H1 (cell line): ENCODE measurements around the gene SSTR5. TPM values are rescaled to one million over a fixed set of nuclear protein-coding genes. Genes with fewer than 3 reads are reported as not detected.

ENCODE experiments used
- CTCF ChIA-PET: fragments of 300-600 bp; sonication (Branson Sonifier 250); formaldehyde crosslinking; loops from one replicate; lab custom pipeline; 2021; ENCODE audit not compliant: partially characterized antibody; lab: Charles Lee
- POLR2A ChIA-PET: fragments of 300-600 bp; sonication (Branson Sonifier 250); formaldehyde crosslinking; loops from one replicate; lab custom pipeline; 2021; ENCODE audit warnings: inconsistent platforms; ENCODE audit not compliant: partially characterized antibody; lab: Charles Lee
- DNase-seq, 2 experiments: peaks; one replicate each; pipeline versions ENCODE4 v3.0.0 to v3.0.0-alpha.2; 2010 to 2022; ENCODE audit warnings: low spot score in 2 of 2, low read depth in 1 of 2, mixed read lengths in 1 of 2
- FAIRE-seq: peaks from 2 replicates; lab custom pipeline; 2011; peaks lifted over from hg19 to GRCh38; lab: Jason Lieb, UNC
- H2AFZ ChIP-seq: 2 replicates; pipeline ENCODE4 v1.8.1; 2012; ENCODE audit warnings: low read length, inconsistent platforms
- H2AK5ac ChIP-seq: 2 replicates; pipeline ENCODE4 v1.6.1; 2013; ENCODE audit warnings: low read depth, low read length
- H2BK120ac ChIP-seq: replicated peaks from 2 replicates; pipeline ENCODE3; 2013; ENCODE audit warnings: low read depth, low read length, inconsistent platforms
- H2BK12ac ChIP-seq: 2 replicates; pipeline ENCODE4 v1.6.1; 2013; ENCODE audit warnings: low read depth, low read length
- H2BK15ac ChIP-seq: 2 replicates; pipeline ENCODE4 v1.6.1; 2013; ENCODE audit warnings: low read length
- H2BK20ac ChIP-seq: 2 replicates; pipeline ENCODE4 v1.6.1; 2013; ENCODE audit warnings: low read length
- H2BK5ac ChIP-seq: 2 replicates; pipeline ENCODE4 v1.6.1; 2013; ENCODE audit warnings: low read depth, low read length
- H3K14ac ChIP-seq: 2 replicates; pipeline ENCODE4 v1.6.1; 2013; ENCODE audit warnings: inconsistent platforms; ENCODE audit not compliant: insufficient read length
- H3K18ac ChIP-seq: 2 replicates; pipeline ENCODE4 v1.6.1; 2013; ENCODE audit warnings: low read length; ENCODE audit errors: extremely low read depth
- H3K23ac ChIP-seq: 2 replicates; pipeline ENCODE4 v1.6.1; 2013; ENCODE audit warnings: inconsistent platforms; ENCODE audit not compliant: insufficient read length
- H3K23me2 ChIP-seq: 2 replicates; pipeline ENCODE4 v1.6.1; 2013; ENCODE audit warnings: low read depth, low read length
- H3K27ac ChIP-seq: 2 replicates; pipeline ENCODE4 v1.6.1; 2011; ENCODE audit warnings: low read depth, low read length, inconsistent platforms
- H3K27me3 ChIP-seq, 4 experiments: replicated peaks in 1 of 4; 1 replicate in 1 of 4; 2 replicates in 3 of 4; pipeline versions ENCODE4 v1.6.1 to v1.8.1; 2011 to 2013; ENCODE audit warnings: low read length in 3 of 4, mild to moderate bottlenecking in 3 of 4, inconsistent platforms in 2 of 4, mixed read lengths in 2 of 4, moderate library complexity in 1 of 4; ENCODE audit not compliant: control insufficient read depth in 3 of 4, insufficient read depth in 3 of 4; ENCODE audit errors: extremely low read depth in 1 of 4
- H3K36me3 ChIP-seq, 4 experiments: 2 replicates each; pipeline versions ENCODE4 v1.6.1 to v1.8.1; 2011 to 2013; ENCODE audit warnings: mild to moderate bottlenecking in 4 of 4, low read length in 3 of 4, moderate library complexity in 2 of 4, control low read depth in 1 of 4, inconsistent platforms in 1 of 4; ENCODE audit not compliant: insufficient read depth in 4 of 4, control insufficient read depth in 2 of 4
- H3K4ac ChIP-seq: replicated peaks from 2 replicates; pipeline ENCODE3; 2013; ENCODE audit warnings: low read length, low read depth, mixed read lengths, inconsistent platforms; ENCODE audit not compliant: insufficient read length
- H3K4me1 ChIP-seq, 4 experiments: replicated peaks in 1 of 4; 1 replicate in 1 of 4; 2 replicates in 3 of 4; pipeline versions ENCODE4 v1.6.1 to v1.8.1; 2011 to 2013; ENCODE audit warnings: low read length in 3 of 4, inconsistent platforms in 2 of 4, mixed read lengths in 1 of 4; ENCODE audit not compliant: insufficient read depth in 4 of 4, control insufficient read depth in 3 of 4
- H3K4me2 ChIP-seq, 2 experiments: 2 replicates each; pipeline versions ENCODE4 v1.6.1 to v1.8.1; 2011 to 2013; ENCODE audit warnings: low read depth in 2 of 2, low read length in 2 of 2, control low read depth in 1 of 2, inconsistent platforms in 1 of 2, mild to moderate bottlenecking in 1 of 2; ENCODE audit not compliant: insufficient read depth in 1 of 2
- H3K4me3 ChIP-seq, 4 experiments: fragments of 200-600, 300-600 bp in 1 of 4; sonication (generic), shearing (Covaris generic), sonication (Bioruptor Twin) in 1 of 4; 2 replicates each; pipeline versions ENCODE4 v1.5.1 to v1.8.1; 2011 to 2016; ENCODE audit warnings: low read length in 4 of 4, low read depth in 3 of 4, control low read depth in 2 of 4, inconsistent platforms in 2 of 4, mild to moderate bottlenecking in 2 of 4, mixed read lengths in 1 of 4, moderate library complexity in 1 of 4; ENCODE audit not compliant: insufficient read depth in 2 of 4; ENCODE audit errors: extremely low read depth in 1 of 4
- H3K56ac ChIP-seq: replicated peaks from 2 replicates; pipeline ENCODE3; 2013; ENCODE audit warnings: low read depth, mild to moderate bottlenecking, mixed read lengths, low read length, inconsistent platforms; ENCODE audit not compliant: insufficient read length
- H3K79me1 ChIP-seq: 2 replicates; pipeline ENCODE4 v1.6.1; 2013; ENCODE audit warnings: low read depth, low read length, control low read depth
- H3K79me2 ChIP-seq, 2 experiments: 2 replicates each; pipeline versions ENCODE4 v1.6.1 to v1.8.1; 2012 to 2013; ENCODE audit warnings: low read length in 2 of 2, mild to moderate bottlenecking in 2 of 2, inconsistent platforms in 1 of 2; ENCODE audit not compliant: insufficient read depth in 2 of 2, control insufficient read depth in 1 of 2
- H3K9ac ChIP-seq, 4 experiments: replicated peaks in 1 of 4; 1 replicate in 1 of 4; 2 replicates in 3 of 4; pipeline versions ENCODE4 v1.6.1 to v1.8.1; 2011 to 2013; ENCODE audit warnings: low read depth in 3 of 4, low read length in 3 of 4, control low read depth in 2 of 4, mild to moderate bottlenecking in 2 of 4, moderate library complexity in 2 of 4, inconsistent platforms in 1 of 4; ENCODE audit errors: extremely low read depth in 1 of 4
- H3K9me3 ChIP-seq, 2 experiments: 2 replicates each; pipeline versions ENCODE4 v1.6.1 to v1.8.1; 2012 to 2013; ENCODE audit warnings: mild to moderate bottlenecking in 2 of 2, moderate library complexity in 2 of 2, control low read depth in 1 of 2, inconsistent platforms in 1 of 2, low read depth in 1 of 2, low read length in 1 of 2, mixed read lengths in 1 of 2; ENCODE audit not compliant: insufficient read depth in 2 of 2
- H4K20me1 ChIP-seq, 2 experiments: replicated peaks in 1 of 2; 2 replicates each; pipeline versions ENCODE3 to v1.8.1; 2011 to 2013; ENCODE audit warnings: inconsistent platforms in 2 of 2, low read length in 2 of 2, mild to moderate bottlenecking in 1 of 2; ENCODE audit not compliant: insufficient read depth in 2 of 2, control insufficient read depth in 1 of 2
- H4K5ac ChIP-seq: 2 replicates; pipeline ENCODE4 v1.6.1; 2013; ENCODE audit warnings: low read length, low read depth, mixed read lengths, inconsistent platforms; ENCODE audit not compliant: insufficient read length
- H4K8ac ChIP-seq: 2 replicates; pipeline ENCODE4 v1.8.0; 2013; ENCODE audit warnings: mild to moderate bottlenecking, moderate library complexity, low read length, inconsistent platforms; ENCODE audit not compliant: insufficient read depth; ENCODE audit errors: extremely low read depth
- H4K91ac ChIP-seq: replicated peaks from 2 replicates; pipeline ENCODE3; 2013; ENCODE audit warnings: low read length, mixed read lengths, inconsistent platforms; ENCODE audit not compliant: insufficient read length
- BACH1 ChIP-seq: IDR thresholded peaks from 2 replicates; pipeline ENCODE4 v1.6.1; 2012; ENCODE audit warnings: low read length, improper control_type of control experiment
- CREB1 ChIP-seq: IDR thresholded peaks from 2 replicates; pipeline ENCODE4 v1.6.1; 2012; ENCODE audit warnings: inconsistent platforms
- EZH2 ChIP-seq: fragments of 200-600 bp; sonication (generic); IDR thresholded peaks from 2 replicates; pipeline ENCODE4 v1.7.1; 2012; ENCODE audit warnings: low read depth, mild to moderate bottlenecking, moderate library complexity, low read length, inconsistent platforms; ENCODE audit not compliant: severe bottlenecking
- HDAC2 ChIP-seq, 2 experiments: fragments of 300-600 bp in 1 of 2; sonication (generic) in 1 of 2; IDR thresholded peaks; 2 replicates each; pipeline ENCODE4 v1.6.1; 2011 to 2012; ENCODE audit warnings: low read depth in 2 of 2, low read length in 2 of 2, mild to moderate bottlenecking in 2 of 2, moderate library complexity in 2 of 2, borderline replicate concordance in 1 of 2, inconsistent platforms in 1 of 2
- MAFK ChIP-seq: IDR thresholded peaks from 2 replicates; pipeline ENCODE4 v1.6.1; 2012; ENCODE audit warnings: low read depth, mild to moderate bottlenecking, improper control_type of control experiment, low read length
- NRF1 ChIP-seq: IDR thresholded peaks from 2 replicates; pipeline ENCODE4 v1.6.1; 2011; ENCODE audit warnings: mild to moderate bottlenecking, low read depth, low read length, improper control_type of control experiment
- SAP30 ChIP-seq: fragments of 300-600 bp; sonication (generic); IDR thresholded peaks from 2 replicates; pipeline ENCODE4 v1.7.1; 2012; ENCODE audit warnings: low read length, moderate library complexity, mild to moderate bottlenecking, inconsistent platforms; ENCODE audit not compliant: insufficient read depth, insufficient replicate concordance
- SIN3A ChIP-seq, 2 experiments: IDR thresholded peaks in 1 of 2; conservative IDR thresholded peaks in 1 of 2; 2 replicates each; pipeline ENCODE4 v1.6.1; 2011 to 2012; ENCODE audit warnings: low read length in 2 of 2, improper control_type of control experiment in 1 of 2, low read depth in 1 of 2, mild to moderate bottlenecking in 1 of 2
- SIX5 ChIP-seq: IDR thresholded peaks from 2 replicates; pipeline ENCODE4 v1.6.1; 2011; ENCODE audit warnings: mild to moderate bottlenecking, low read depth, low read length
- SP4 ChIP-seq: IDR thresholded peaks from 2 replicates; pipeline ENCODE4 v1.6.1; 2012; ENCODE audit warnings: low read length, inconsistent platforms
- TAF1 ChIP-seq: IDR thresholded peaks from 2 replicates; pipeline ENCODE4 v1.6.1; 2011; ENCODE audit warnings: mild to moderate bottlenecking, low read depth, low read length
- TBP ChIP-seq: IDR thresholded peaks from 2 replicates; pipeline ENCODE4 v1.6.1; 2011; ENCODE audit warnings: low read depth, low read length, improper control_type of control experiment
- TEAD4 ChIP-seq: IDR thresholded peaks from 2 replicates; pipeline ENCODE4 v1.6.1; 2012; ENCODE audit warnings: low read depth, low read length, inconsistent platforms, mixed read lengths
- WGBS, 2 experiments: shearing (Covaris generic) in 1 of 2; methylation state at CpG; one replicate each; pipeline versions ENCODE4 v1.1.6 to v1.1.7; 2013 to 2015; ENCODE audit warnings: low lambda C conversion rate in 2 of 2, mixed read lengths in 2 of 2, inconsistent platforms in 1 of 2, low coverage in 1 of 2, missing lambda C conversion rate in 1 of 2; ENCODE audit not compliant: insufficient replicate concordance in 2 of 2, insufficient coverage in 1 of 2, insufficient read length in 1 of 2; ENCODE audit errors: extremely low coverage in 1 of 2, missing lambda C conversion rate in 1 of 2; 5-methylcytosine and 5-hydroxymethylcytosine counted together
- polyA plus RNA-seq, 7 experiments: library from polyadenylated mRNA; depleted of rRNA in 3 of 7; stranded (reverse) in 5 of 7; unstranded in 2 of 7; fragments of >200 nt in 5 of 7; fragments of 200-250 nt in 2 of 7; gene quantifications; 1 replicate in 5 of 7; 2 replicates in 1 of 7; 4 replicates in 1 of 7; pipeline versions ENCODE4 v1.2.1 to v1.2.3, GENCODE V29; 2011 to 2013; ENCODE audit warnings: missing spikeins in 2 of 7, mixed read lengths in 2 of 7
- total RNA-seq: library from RNA; stranded (reverse); fragmentation: NEBNext Ultra II Directional; extraction: Animal tissue kit (Norgen Biotek cat#: 25700); gene quantifications from 2 replicates; pipeline ENCODE4 v1.2.1, GENCODE V29; 2021
- TF ChIP-seq, protein P1 (sequence below): IDR thresholded peaks from 2 replicates; pipeline ENCODE4 v1.6.1; 2011; ENCODE audit warnings: low read length, improper control_type of control experiment

The SSTR5 gene
- total and polyA plus RNA-seq, 2 of the 8 experiments (the other 6 are each of a cell fraction or from before 2014, with no cell fraction given), result 0.56 to 0.60 TPM

- Histone ChIP-seq H4K8ac (no peak overlapping the region), H2BK15ac (no peak overlapping the region), H2AK5ac (no peak overlapping the region), H2BK5ac (no peak overlapping the region), H3K4me2 (no peak overlapping the region), H2BK120ac (no peak overlapping the region), H3K9me3 (no peaks in the 10 kb centered on the region), H2AFZ (no peak overlapping the region), H3K9ac (no peak overlapping the region), H3K4me3 (no peak overlapping the region), H3K27me3 (no peaks in the 10 kb centered on the region), H3K79me1 (no peaks in the 10 kb centered on the region), H2BK12ac (no peak overlapping the region), H4K5ac (no peak overlapping the region), H3K56ac (no peak overlapping the region), H4K91ac (no peak overlapping the region), H3K79me2 (no peaks in the 10 kb centered on the region), H3K4me1 (peaks cover 0 to 3% (median 0%) of the 10 kb centered on the region in 4 experiments; a peak in 2 of 7 replicates), H3K18ac (no peak overlapping the region), H3K14ac (no peak overlapping the region), H2BK20ac (no peak overlapping the region), H3K23ac (no peak overlapping the region), H4K20me1 (no peaks in the 10 kb centered on the region), H3K27ac (no peak overlapping the region), H3K23me2 (no peaks in the 10 kb centered on the region), H3K4ac (no peak overlapping the region), H3K36me3 (no peaks in the 10 kb centered on the region)
- FAIRE-seq, result no peak
- ChIA-PET POLR2A (no interaction called here), CTCF (interaction anchor here (1.1 to 1.4 kb wide), 3 partner anchors 17 to 74 kb away, joined by 3 to 4 read pairs (median 4); no protein-coding TSS in a partner anchor)
- 91% methylated on average over 22 of the region's 22 CpGs; no CpG with 5 or more reads in 1 of the 2 experiments for WGBS, 2 experiments
- DNase-seq, result no peak
- TF ChIP-seq SAP30, result no peak
- TF ChIP-seq SIN3A (conservative IDR thresholded peaks at IDR 0.05 in 1 of 2, IDR thresholded peaks at IDR 0.05 in 1 of 2; ENCODE audit: low read depth in 1 of 2, low read length in 2 of 2), result no peak
- no peak for TF ChIP-seq SIX5
- no peak for TF ChIP-seq CREB1
- TF ChIP-seq MAFK, result no peak
- TF ChIP-seq, protein P1, sequence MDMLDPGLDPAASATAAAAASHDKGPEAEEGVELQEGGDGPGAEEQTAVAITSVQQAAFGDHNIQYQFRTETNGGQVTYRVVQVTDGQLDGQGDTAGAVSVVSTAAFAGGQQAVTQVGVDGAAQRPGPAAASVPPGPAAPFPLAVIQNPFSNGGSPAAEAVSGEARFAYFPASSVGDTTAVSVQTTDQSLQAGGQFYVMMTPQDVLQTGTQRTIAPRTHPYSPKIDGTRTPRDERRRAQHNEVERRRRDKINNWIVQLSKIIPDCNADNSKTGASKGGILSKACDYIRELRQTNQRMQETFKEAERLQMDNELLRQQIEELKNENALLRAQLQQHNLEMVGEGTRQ, result no peak
- TF ChIP-seq HDAC2 (IDR thresholded peaks at IDR 0.05; ENCODE audit: borderline replicate concordance in 1 of 2, low read depth in 2 of 2, low read length in 2 of 2), result no peak
- no peak for TF ChIP-seq TEAD4
- TF ChIP-seq TBP, result no peak
- TF ChIP-seq BACH1, result no peak
- TF ChIP-seq SP4, result no peak
- TF ChIP-seq EZH2, result no peak
- TF ChIP-seq TAF1, result no peak
- no peak for TF ChIP-seq NRF1
Observed at GRCh38 chr16:1120577-1120941, 48.0 kb downstream of the SSTR5 start.
